OCI-LY3 (cell line): Measurements from ENCODE around the gene KCTD15.
A peak's percentile ranks its signal among the peaks of the same experiment; 100 is the strongest.

Experiments
- H2AFZ ChIP-seq: fragments of 200-600, 300-600 bp; shearing (Covaris generic); 2 replicates; pipeline ENCODE4 v1.6.0; 2014; ENCODE audit warnings: antibody characterized with exemption, low read depth, low read length
- H3K27ac ChIP-seq: fragments of 200-600, 300-600 bp; sonication (generic); 2 replicates; pipeline ENCODE4 v1.5.1; 2014; ENCODE audit warnings: mild to moderate bottlenecking, low read length, moderate library complexity, mixed read lengths
- H3K27me3 ChIP-seq: fragments of 200-600, 300-600 bp; sonication (generic); 2 replicates; pipeline ENCODE4 v1.6.1; 2014; ENCODE audit warnings: low read depth, low read length, mixed read lengths
- H3K36me3 ChIP-seq: fragments of 200-600, 300-600 bp; sonication (generic); replicated peaks from 2 replicates; pipeline ENCODE3; 2014; ENCODE audit warnings: low read depth, low read length, mixed read lengths
- H3K4me1 ChIP-seq: fragments of 300-600, 200-600 bp; sonication (generic); 2 replicates; pipeline ENCODE4 v1.6.1; 2014; ENCODE audit warnings: low read length, mixed read lengths
- H3K4me2 ChIP-seq: fragments of 200-600, 300-600 bp; sonication (generic); 2 replicates; pipeline ENCODE4 v1.6.1; 2014; ENCODE audit warnings: low read length, mixed read lengths
- H3K4me3 ChIP-seq: fragments of 300-600, 200-600 bp; sonication (generic); 2 replicates; pipeline ENCODE4 v1.5.1; 2014; ENCODE audit warnings: antibody characterized with exemption, mild to moderate bottlenecking, low read length, moderate library complexity
- H3K79me2 ChIP-seq: fragments of 300-600, 200-600 bp; shearing (Covaris generic); 2 replicates; pipeline ENCODE4 v1.6.1; 2014; ENCODE audit warnings: mild to moderate bottlenecking, low read length, mixed read lengths
- H3K9ac ChIP-seq: fragments of 300-600, 200-600 bp; shearing (Covaris generic); 2 replicates; pipeline ENCODE4 v1.6.0; 2014; ENCODE audit warnings: mild to moderate bottlenecking, low read length, moderate library complexity
- H3K9me3 ChIP-seq: fragments of 200-600, 300-600 bp; shearing (Covaris generic); 2 replicates; pipeline ENCODE4 v1.6.1; 2014; ENCODE audit warnings: low read length, mixed read lengths; ENCODE audit not compliant: insufficient read depth
- H4K20me1 ChIP-seq: fragments of 200-600, 300-600 bp; sonication (generic); 2 replicates; pipeline ENCODE4 v1.6.1; 2016; ENCODE audit warnings: low read length, mixed read lengths; ENCODE audit not compliant: insufficient read depth
- EZH2phosphoT487 ChIP-seq: fragments of 200-600 bp; shearing (Covaris generic); IDR thresholded peaks from 2 replicates; pipeline ENCODE4 v1.6.1; 2018; ENCODE audit warnings: antibody characterized with exemption, mixed run types, low read depth
- TF ChIP-seq, protein P1 (sequence below): fragments of 200-600, 300-600 bp; sonication (generic); IDR thresholded peaks from 2 replicates; pipeline ENCODE4 v1.5.1; 2014; ENCODE audit warnings: antibody characterized with exemption, low read length, low read depth

KCTD15 gene

DNA sequence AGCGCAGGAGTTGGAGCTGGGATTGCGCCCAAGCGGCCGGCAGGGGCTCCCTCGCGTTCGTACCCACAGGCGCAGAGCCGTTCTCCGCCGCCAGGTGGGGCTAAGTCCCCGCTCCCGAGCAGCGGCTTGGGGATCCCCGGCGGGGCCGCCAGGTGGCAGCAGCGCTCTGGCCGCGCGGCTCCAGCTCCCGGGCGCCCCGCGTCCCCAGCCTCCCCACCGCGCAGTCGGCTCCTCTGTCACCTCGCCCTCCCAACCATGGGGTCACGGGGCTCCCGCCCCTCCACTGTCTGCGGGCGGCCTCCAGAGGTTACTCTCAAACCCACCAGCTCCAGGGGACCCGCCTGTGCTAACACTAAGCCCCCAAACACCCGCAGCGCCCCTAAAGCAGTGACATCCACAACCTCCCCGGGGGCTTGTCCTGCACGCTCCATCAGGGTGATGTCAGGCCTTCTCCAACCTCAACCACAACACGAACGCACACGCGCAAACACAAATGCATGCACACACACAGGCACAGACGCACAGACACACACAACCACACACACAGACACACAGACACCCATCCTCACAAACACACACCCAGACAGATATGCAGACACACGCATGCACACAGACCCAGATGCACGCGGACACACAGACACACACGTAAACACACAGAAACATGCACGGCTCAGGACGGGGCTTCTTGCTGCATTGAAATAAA, 18.4 kb upstream of the KCTD15 start:
- Histone ChIP-seq H3K4me2 (peak overlapping the region; percentile 90), H3K4me3 (peak overlapping the region; percentile 74), H3K9me3 (no peaks in the 10 kb centered on the region), H2AFZ (peak overlapping the region; percentile 78), H3K27me3 (peaks cover 16% of the 10 kb centered on the region), H3K4me1 (peaks cover 6% of the 10 kb centered on the region), H3K27ac (no peak overlapping the region), H4K20me1 (no peaks in the 10 kb centered on the region), H3K36me3 (no peaks in the 10 kb centered on the region), H3K79me2 (no peaks in the 10 kb centered on the region), H3K9ac (peak overlapping the region; percentile 25; the same call in 1 of the 2 replicates)
- TF ChIP-seq EZH2phosphoT487: no peak
- TF ChIP-seq, protein P1, sequence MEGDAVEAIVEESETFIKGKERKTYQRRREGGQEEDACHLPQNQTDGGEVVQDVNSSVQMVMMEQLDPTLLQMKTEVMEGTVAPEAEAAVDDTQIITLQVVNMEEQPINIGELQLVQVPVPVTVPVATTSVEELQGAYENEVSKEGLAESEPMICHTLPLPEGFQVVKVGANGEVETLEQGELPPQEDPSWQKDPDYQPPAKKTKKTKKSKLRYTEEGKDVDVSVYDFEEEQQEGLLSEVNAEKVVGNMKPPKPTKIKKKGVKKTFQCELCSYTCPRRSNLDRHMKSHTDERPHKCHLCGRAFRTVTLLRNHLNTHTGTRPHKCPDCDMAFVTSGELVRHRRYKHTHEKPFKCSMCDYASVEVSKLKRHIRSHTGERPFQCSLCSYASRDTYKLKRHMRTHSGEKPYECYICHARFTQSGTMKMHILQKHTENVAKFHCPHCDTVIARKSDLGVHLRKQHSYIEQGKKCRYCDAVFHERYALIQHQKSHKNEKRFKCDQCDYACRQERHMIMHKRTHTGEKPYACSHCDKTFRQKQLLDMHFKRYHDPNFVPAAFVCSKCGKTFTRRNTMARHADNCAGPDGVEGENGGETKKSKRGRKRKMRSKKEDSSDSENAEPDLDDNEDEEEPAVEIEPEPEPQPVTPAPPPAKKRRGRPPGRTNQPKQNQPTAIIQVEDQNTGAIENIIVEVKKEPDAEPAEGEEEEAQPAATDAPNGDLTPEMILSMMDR: peak; percentile 100

DNA sequence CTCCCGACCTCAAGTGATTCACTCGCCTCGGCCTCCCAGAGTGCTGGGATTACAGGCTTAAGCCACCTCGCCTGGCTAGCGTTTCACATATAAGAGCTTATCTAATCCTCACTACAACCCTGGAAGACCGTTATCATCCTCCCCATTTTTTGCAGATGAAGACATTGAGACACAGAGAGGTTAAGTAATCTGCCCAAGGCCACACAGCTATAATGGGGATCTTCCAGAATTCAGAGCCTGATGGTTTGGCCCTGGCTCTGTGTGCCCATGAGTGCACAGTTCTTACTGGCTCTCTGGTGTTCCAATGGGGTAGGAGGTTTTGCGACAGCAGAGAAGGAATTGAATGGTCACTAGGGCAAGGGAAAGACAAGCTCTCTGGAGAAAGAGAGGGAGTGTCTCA, 16.8 kb upstream of the KCTD15 start:
- Histone ChIP-seq H3K9me3 (no peaks in the 10 kb centered on the region), H3K9ac (no peak overlapping the region), H3K36me3 (no peaks in the 10 kb centered on the region), H2AFZ (no peak overlapping the region), H3K4me3 (no peak overlapping the region), H4K20me1 (no peaks in the 10 kb centered on the region), H3K4me1 (peaks cover 6% of the 10 kb centered on the region), H3K79me2 (no peaks in the 10 kb centered on the region), H3K27me3 (peaks cover 20% of the 10 kb centered on the region), H3K27ac (no peak overlapping the region), H3K4me2 (no peak overlapping the region)
- no peak for TF ChIP-seq EZH2phosphoT487
- TF ChIP-seq, protein P1: no peak

DNA sequence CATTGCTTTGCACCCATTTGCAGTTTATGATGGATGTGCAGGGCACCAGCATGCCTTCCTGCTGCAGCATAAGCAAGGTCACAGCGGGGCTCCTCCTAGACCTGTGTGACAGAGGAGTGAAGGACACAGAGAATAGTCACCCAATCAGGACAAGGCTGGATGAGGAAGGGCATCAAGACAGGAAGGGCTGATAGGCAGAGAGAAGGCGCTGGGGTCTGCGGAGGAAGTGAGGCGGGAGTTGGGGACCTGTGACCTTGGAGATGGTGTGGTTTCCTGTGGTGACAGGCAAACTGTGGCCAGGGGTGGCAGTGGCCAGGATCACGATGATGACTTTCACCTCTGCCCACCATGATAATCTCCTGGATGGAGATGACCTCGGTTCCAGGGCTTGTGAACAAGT, 16.4 kb upstream of the KCTD15 start:
- H3K4me3 ChIP-seq: no peak overlapping the region
- H2AFZ ChIP-seq: no peak overlapping the region
- H3K27ac ChIP-seq: no peak overlapping the region
- no peaks in the 10 kb centered on the region for H3K9me3 ChIP-seq
- TF ChIP-seq EZH2phosphoT487: no peak
- TF ChIP-seq, protein P1: no peak
- no peaks in the 10 kb centered on the region for H3K36me3 ChIP-seq
- no peak overlapping the region for H3K4me2 ChIP-seq
- no peaks in the 10 kb centered on the region for H3K79me2 ChIP-seq
- peaks cover 6% of the 10 kb centered on the region for H3K4me1 ChIP-seq
- no peak overlapping the region for H3K9ac ChIP-seq
- H4K20me1 ChIP-seq: no peaks in the 10 kb centered on the region
- H3K27me3 ChIP-seq: peaks cover 24% of the 10 kb centered on the region

DNA sequence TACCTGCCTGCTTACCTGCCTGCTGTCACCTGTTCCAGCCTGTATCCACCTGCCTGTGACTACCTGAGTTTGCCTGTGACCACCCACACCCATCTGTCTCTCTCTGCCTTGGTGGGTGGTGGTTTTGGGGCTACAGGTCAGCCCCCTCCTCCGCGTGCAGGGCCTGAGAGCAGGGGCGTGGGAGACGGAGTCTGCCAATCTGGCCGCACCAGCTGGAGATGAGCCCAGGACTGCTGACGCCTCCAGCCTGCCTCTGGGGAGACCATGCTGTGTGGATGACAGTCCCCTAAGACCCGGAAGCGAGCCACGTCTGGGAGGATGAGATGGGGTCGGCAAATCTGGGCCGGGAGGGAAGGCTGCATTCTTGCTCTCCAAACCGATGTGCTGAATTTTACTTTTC, 15.9 kb upstream of the KCTD15 start:
- no peaks in the 10 kb centered on the region for H4K20me1 ChIP-seq

More for the DNA sequence above, 15.9 kb upstream of the KCTD15 start:
- Histone ChIP-seq H3K4me3 (no peak overlapping the region), H3K36me3 (no peaks in the 10 kb centered on the region), H2AFZ (no peak overlapping the region), H3K27me3 (peaks cover 29% of the 10 kb centered on the region), H3K9me3 (no peaks in the 10 kb centered on the region), H3K79me2 (no peaks in the 10 kb centered on the region), H3K27ac (no peak overlapping the region), H3K4me1 (peaks cover 6% of the 10 kb centered on the region), H3K4me2 (no peak overlapping the region), H3K9ac (no peak overlapping the region)
- TF ChIP-seq, protein P1: no peak
- no peak for TF ChIP-seq EZH2phosphoT487
